A673 (cell line): ENCODE results near the gene ING5. TPM values are rescaled to one million over a fixed set of nuclear protein-coding genes. Genes with fewer than 3 reads are reported as not detected.

Source experiments
- BruUV-seq: library from RNA; stranded (reverse); fragments of 400-500 nt; replicated peaks from 2 replicates; lab custom pipeline; 2021; lab: Mats Ljungman, UMichigan
- CTCF ChIA-PET: fragments of 300-600 bp; sonication (Branson Sonifier 250); formaldehyde crosslinking; loops from one replicate; lab custom pipeline; 2022; ENCODE audit warnings: antibody characterized with exemption; lab: Charles Lee
- POLR2A ChIA-PET: fragments of 300-600 bp; sonication (Branson Sonifier 250); formaldehyde crosslinking; loops from one replicate; lab custom pipeline; 2022; ENCODE audit warnings: antibody characterized with exemption; ENCODE audit not compliant: low non-redundant PET; lab: Charles Lee
- DNase-seq: peaks from one replicate; pipeline ENCODE4 v3.0.0-alpha.2; 2015; ENCODE audit warnings: low spot score
- H3K27ac ChIP-seq: fragments of 200-600 bp; sonication (generic); 2 replicates; pipeline ENCODE4 v1.5.1; 2016; ENCODE audit warnings: mixed run types, low read depth, mild to moderate bottlenecking, mixed read lengths, antibody characterized with exemption, low read length; ENCODE audit not compliant: poor library complexity, severe bottlenecking
- H3K27me3 ChIP-seq: fragments of 200-600 bp; sonication (generic); replicated peaks from 2 replicates; pipeline ENCODE4 v1.6.1; 2017; ENCODE audit warnings: mixed run types, low read depth, mild to moderate bottlenecking, mixed read lengths, antibody characterized with exemption, low read length; ENCODE audit not compliant: insufficient read depth, poor library complexity
- H3K36me3 ChIP-seq: fragments of 200-600 bp; sonication (generic); 2 replicates; pipeline ENCODE4 v1.6.1; 2016; ENCODE audit warnings: mixed run types, mild to moderate bottlenecking, mixed read lengths, antibody characterized with exemption, low read length; ENCODE audit not compliant: insufficient read depth, poor library complexity, severe bottlenecking
- H3K4me1 ChIP-seq: fragments of 200-600 bp; sonication (generic); 2 replicates; pipeline ENCODE4 v1.6.1; 2017; ENCODE audit warnings: mixed run types, mild to moderate bottlenecking, mixed read lengths, antibody characterized with exemption, low read length; ENCODE audit not compliant: insufficient read depth, poor library complexity, severe bottlenecking
- H3K4me3 ChIP-seq: fragments of 200-600 bp; sonication (generic); 2 replicates; pipeline ENCODE4 v1.5.1; 2016; ENCODE audit warnings: low read depth, mixed run types, mild to moderate bottlenecking, mixed read lengths, low read length; ENCODE audit not compliant: poor library complexity, severe bottlenecking
- H3K9me3 ChIP-seq: fragments of 200-600 bp; sonication (generic); 2 replicates; pipeline ENCODE4 v1.6.1; 2016; ENCODE audit warnings: mixed run types, low read depth, mild to moderate bottlenecking, mixed read lengths, antibody characterized with exemption, low read length; ENCODE audit not compliant: poor library complexity, severe bottlenecking
- CTCF ChIP-seq: fragments of 300-800, 200-600 bp; sonication (generic); conservative IDR thresholded peaks from 2 replicates; pipeline ENCODE4 v1.5.1; 2017; ENCODE audit warnings: low read depth, mild to moderate bottlenecking, antibody characterized with exemption, low read length, moderate library complexity, mixed read lengths
- EZH2 ChIP-seq: fragments of 200-600 bp; sonication (generic); IDR thresholded peaks from 2 replicates; pipeline ENCODE4 v1.6.1; 2017; ENCODE audit warnings: borderline replicate concordance, low read depth, mild to moderate bottlenecking, mixed read lengths, antibody characterized with exemption, low read length; ENCODE audit not compliant: poor library complexity, severe bottlenecking
- intact Hi-C: fragments of 100-400 bp; cut with micrococcal nuclease; formaldehyde crosslinking; loops from one replicate; pipeline ENCODE4 v1.10.0; 2022; ENCODE audit not compliant: unreplicated experiment
- total RNA-seq: library from RNA; stranded (reverse); gene quantifications from 2 replicates; pipeline ENCODE4 v1.2.3, GENCODE V29; 2021

The ING5 gene
- total RNA-seq, 1 experiment from 2014 or later = 70.3 TPM

- Histone ChIP-seq H3K27me3 (no peaks in the 10 kb centered on the region), H3K4me3 (no peak overlapping the region), H3K9me3 (no peaks in the 10 kb centered on the region), H3K27ac (no peak overlapping the region), H3K36me3 (peaks cover 44% of the 10 kb centered on the region), H3K4me1 (no peaks in the 10 kb centered on the region)
- no TSS peak for BruUV-seq
- DNase-seq = no peak
- TF ChIP-seq CTCF (no peak), EZH2 (no peak)
- CTCF ChIA-PET = no interaction called here
- intact Hi-C loops = no loop called here
- POLR2A ChIA-PET = no interaction called here
Measured at GRCh38 chr2:241653210-241653750, 48.6 kb upstream of the ING5 start.

GRCh38 chr2:241654551-241654950 is 47.3 kb upstream of the ING5 start:
- TF ChIP-seq EZH2 (no peak), CTCF (no peak)
- no peaks in the 10 kb centered on the region for H3K27me3 ChIP-seq
- ChIA-PET POLR2A (no interaction called here), CTCF (no interaction called here)
- DNase-seq = no peak
- no TSS peak for BruUV-seq
- H3K36me3 ChIP-seq = peaks cover 53% of the 10 kb centered on the region
- no peak overlapping the region for H3K27ac ChIP-seq
- H3K9me3 ChIP-seq = no peaks in the 10 kb centered on the region
- intact Hi-C loops = no loop called here
- no peaks in the 10 kb centered on the region for H3K4me1 ChIP-seq
- H3K4me3 ChIP-seq = no peak overlapping the region

- H3K4me1 ChIP-seq = no peaks in the 10 kb centered on the region
- intact Hi-C loops = loop anchor here (5.0 kb wide), 1 partner anchor 803 kb away; no protein-coding TSS in a partner anchor
- no peak overlapping the region for H3K4me3 ChIP-seq
- DNase-seq = no peak
- BruUV-seq = no TSS peak
- no peak overlapping the region for H3K27ac ChIP-seq
- ChIA-PET POLR2A (no interaction called here), CTCF (no interaction called here)
- no peaks in the 10 kb centered on the region for H3K9me3 ChIP-seq
- H3K27me3 ChIP-seq = no peaks in the 10 kb centered on the region
- TF ChIP-seq EZH2 = no peak
- TF ChIP-seq CTCF = no peak
- peaks cover 61% of the 10 kb centered on the region for H3K36me3 ChIP-seq
Measured at GRCh38 chr2:241655516-241656189, 46.2 kb upstream of the ING5 start.
